ENCODE results near the gene SLC25A2. TPM values are rescaled to one million over a fixed set of nuclear protein-coding genes. Genes with fewer than 3 reads are reported as not detected.

The SLC25A2 gene
- total and polyA plus RNA-seq, 2 of the 8 experiments (the other 6 are each of a cell fraction or from before 2014, with no cell fraction given) = not detected

GRCh38 chr5:141330299-141331080 is 26.6 kb upstream of the SLC25A2 start, which contains the start of gene PCDHGA1:
PCDHGA1 (plus strand) TSS chr5:141330514.
- no peak within 1 kb of the TSS for H3K56ac ChIP-seq (replicated peaks; ENCODE audit: insufficient read length, low read depth, low read length)
- H2BK5ac ChIP-seq (ENCODE audit: low read depth, low read length) = no peak within 1 kb of the TSS
- no peak within 1 kb of the TSS for H2BK120ac ChIP-seq (replicated peaks; ENCODE audit: low read depth, low read length)
- TF ChIP-seq RXRA (IDR thresholded peaks at IDR 0.05; ENCODE audit: insufficient read depth, low read depth, low read length) (no peak), RAD21 (IDR thresholded peaks at IDR 0.05 in 1 of 2, conservative IDR thresholded peaks at IDR 0.05 in 1 of 2; ENCODE audit: low read depth in 2 of 2, low read length in 2 of 2) (peak; percentile 7 to 29; a peak in 2 of 4 replicates), SIN3A (conservative IDR thresholded peaks at IDR 0.05 in 1 of 2, IDR thresholded peaks at IDR 0.05 in 1 of 2; ENCODE audit: low read depth in 1 of 2, low read length in 2 of 2) (no peak), ATF3 (IDR thresholded peaks at IDR 0.05; ENCODE audit: insufficient read depth, low read depth, low read length) (no peak), CTCF (IDR thresholded peaks at IDR 0.05; ENCODE audit: control extremely low read depth in 1 of 3, insufficient read depth in 1 of 3, low read depth in 1 of 3, low read length in 3 of 3) (peak in 2 of 3 experiments; percentile 17 to 25; a peak in 2 of 4 replicates)
- peaks cover 22 to 37% of the 10 kb centered on the region in 2 experiments for H3K9me3 ChIP-seq (ENCODE audit: insufficient read depth in 2 of 2, low read depth in 1 of 2, low read length in 1 of 2)
- no peak within 1 kb of the TSS for H2BK12ac ChIP-seq (ENCODE audit: low read depth, low read length)
- H3K4me3 ChIP-seq (ENCODE audit: extremely low read depth in 1 of 4, insufficient read depth in 2 of 4, low read depth in 3 of 4, low read length in 4 of 4) = no peak within 1 kb of the TSS
- H2BK20ac ChIP-seq (ENCODE audit: low read length) = no peak within 1 kb of the TSS
- H3K4me2 ChIP-seq (ENCODE audit: insufficient read depth in 1 of 2, low read depth in 2 of 2, low read length in 2 of 2) = no peak within 1 kb of the TSS
- no peak for FAIRE-seq
- H3K9ac ChIP-seq (replicated peaks in 1 of 4; ENCODE audit: extremely low read depth in 1 of 4, low read depth in 3 of 4, low read length in 3 of 4) = no peak within 1 kb of the TSS
- H4K91ac ChIP-seq (replicated peaks; ENCODE audit: insufficient read length, low read length) = no peak within 1 kb of the TSS
- H2BK15ac ChIP-seq (ENCODE audit: low read length) = no peak within 1 kb of the TSS
- no peak within 1 kb of the TSS for H3K4ac ChIP-seq (replicated peaks; ENCODE audit: insufficient read length, low read depth, low read length)
- no peak within 1 kb of the TSS for H4K5ac ChIP-seq (ENCODE audit: insufficient read length, low read depth, low read length)
- no peak within 1 kb of the TSS for H3K27ac ChIP-seq (ENCODE audit: low read depth, low read length)
- no peak within 1 kb of the TSS for H3K18ac ChIP-seq (ENCODE audit: extremely low read depth, low read length)
- CTCF ChIA-PET (ENCODE audit: partially characterized antibody) = interaction anchor here (0.6 to 5.0 kb wide), 36 partner anchors 8 to 234 kb away, joined by 3 to 40 read pairs (median 4); partner anchors contain the start of genes PCDHB10, PCDHB15, PCDHB4 and PCDHB5
- H3K4me1 ChIP-seq (replicated peaks in 1 of 4; ENCODE audit: control insufficient read depth in 3 of 4, insufficient read depth in 4 of 4, low read length in 3 of 4) = no peaks in the 10 kb centered on the region
- POLR2A ChIA-PET (ENCODE audit: partially characterized antibody) = interaction anchor here (1.0 to 3.8 kb wide), 3 partner anchors 9 to 15 kb away, joined by 3 to 18 read pairs (median 4); partner anchors contain the start of gene TAF7
- no peaks in the 10 kb centered on the region for H4K20me1 ChIP-seq (replicated peaks in 1 of 2; ENCODE audit: control insufficient read depth in 1 of 2, insufficient read depth in 2 of 2, low read length in 2 of 2)
- no peak within 1 kb of the TSS for H3K14ac ChIP-seq (ENCODE audit: insufficient read length)
- no peak within 1 kb of the TSS for H3K23ac ChIP-seq (ENCODE audit: insufficient read length)
- 92% methylated on average over 21 of the region's 21 CpGs; no CpG with 5 or more reads in 1 of the 2 experiments for WGBS, 2 experiments (ENCODE audit: extremely low coverage in 1 of 2, insufficient coverage in 1 of 2, insufficient read length in 1 of 2, insufficient replicate concordance in 2 of 2, low coverage in 1 of 2, low lambda C conversion rate in 2 of 2, missing lambda C conversion rate in 1 of 2)
- H3K79me2 ChIP-seq (ENCODE audit: control insufficient read depth in 1 of 2, insufficient read depth in 2 of 2, low read length in 2 of 2) = no peaks in the 10 kb centered on the region
- no peak within 1 kb of the TSS for H2AK5ac ChIP-seq (ENCODE audit: low read depth, low read length)
- 0 out of 2 replicates have a peak, but pooled peaks cover 1% of the 10 kb centered on the region for H3K23me2 ChIP-seq (ENCODE audit: low read depth, low read length)
- no peaks in the 10 kb centered on the region for H3K79me1 ChIP-seq (ENCODE audit: low read depth, low read length)
- no peak for DNase-seq (ENCODE audit: low read depth in 1 of 2, low spot score in 2 of 2)
- no peak within 1 kb of the TSS for H4K8ac ChIP-seq (ENCODE audit: extremely low read depth, insufficient read depth, low read length)
- H2AFZ ChIP-seq (ENCODE audit: low read length) = no peak within 1 kb of the TSS
- no peaks in the 10 kb centered on the region for H3K27me3 ChIP-seq (replicated peaks in 1 of 4; ENCODE audit: control insufficient read depth in 3 of 4, extremely low read depth in 1 of 4, insufficient read depth in 3 of 4, low read length in 3 of 4)
- no peaks in the 10 kb centered on the region; a peak in 1 of 8 replicates for H3K36me3 ChIP-seq (ENCODE audit: control insufficient read depth in 2 of 4, insufficient read depth in 4 of 4, low read length in 3 of 4)

All from H1 (cell line).